Peyer's patch (tissue), 4 donors: ENCODE measurements around the gene RAB7A.

Source experiments
- CTCF ChIP-seq, 6 experiments: fragments of 450-650 bp in 4 of 6; fragments of 200-600 bp in 2 of 6; sonication (generic) in 1 of 6; IDR thresholded peaks; one replicate each; pipeline ENCODE4 v1.5.1; 2017 to 2019; ENCODE audit warnings: antibody characterized with exemption in 6 of 6, mild to moderate bottlenecking in 3 of 6, moderate library complexity in 1 of 6
- POLR2A ChIP-seq, 2 donors: fragments of 450-650 bp; IDR thresholded peaks; one replicate each; pipeline ENCODE4 v1.5.1; 2017; ENCODE audit warnings: antibody characterized with exemption in 2 of 2, mild to moderate bottlenecking in 2 of 2, moderate library complexity in 2 of 2

DNA sequence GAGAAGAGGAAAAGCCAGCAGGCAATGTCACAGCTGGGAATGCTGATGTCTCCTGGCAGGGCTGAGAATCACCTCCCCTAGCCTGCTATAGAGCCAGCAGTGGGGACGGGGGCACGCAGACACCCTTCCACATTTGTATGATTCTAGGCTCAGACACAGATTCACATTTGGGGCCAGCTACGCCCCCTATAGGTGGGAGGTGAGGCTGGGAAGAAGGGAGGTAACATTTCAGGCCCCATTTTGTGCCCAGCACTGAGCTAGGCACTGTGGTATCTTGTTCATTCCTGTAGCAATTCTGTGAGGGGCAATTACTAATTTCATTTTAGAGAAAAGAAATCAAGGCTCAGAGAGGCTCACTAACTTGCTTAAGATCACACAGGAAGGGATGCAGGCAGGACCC is 137.6 kb downstream of the RAB7A start:
- TF ChIP-seq CTCF (IDR thresholded peaks at IDR 0.05): peak in 1 of 6 experiments; percentile 13
- no peak for TF ChIP-seq POLR2A (IDR thresholded peaks at IDR 0.05)
